Measurements from ENCODE around the gene MSMP.

DNA sequence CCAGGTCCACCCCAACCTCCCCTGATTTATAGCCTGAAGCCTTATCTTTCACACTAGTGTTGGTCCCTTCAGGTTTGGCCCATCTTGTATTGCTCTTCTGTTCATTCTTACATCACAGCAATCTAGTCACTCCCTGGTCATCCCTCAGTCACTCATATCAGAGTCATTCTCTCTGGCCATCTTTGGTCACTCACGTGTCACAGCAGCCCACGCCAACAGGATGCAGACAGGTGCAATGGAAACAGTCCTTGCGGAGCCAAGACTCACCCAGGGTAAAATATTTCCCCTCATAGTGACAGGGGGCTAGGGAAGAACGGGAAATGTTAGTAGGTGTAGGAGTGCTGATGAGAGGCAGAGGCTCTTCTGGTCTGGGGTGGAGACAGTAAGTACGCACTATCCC is 610 bp downstream of the MSMP start:
- TF ChIP-seq GATA2 (IDR thresholded peaks at IDR 0.05; ENCODE audit: insufficient read depth, insufficient read length, low read depth, low read length) (no peak), MYC (IDR thresholded peaks at IDR 0.05; ENCODE audit: low read depth, low read length) (no peak), JUN (IDR thresholded peaks at IDR 0.05; ENCODE audit: borderline replicate concordance, insufficient read depth, insufficient read length, low read depth) (no peak), POLR2A (IDR thresholded peaks at IDR 0.05; ENCODE audit: low read depth, low read length) (no peak), FOS (IDR thresholded peaks at IDR 0.05; ENCODE audit: borderline replicate concordance, insufficient read depth, low read length) (no peak)
- TF ChIP-seq, protein P1, sequence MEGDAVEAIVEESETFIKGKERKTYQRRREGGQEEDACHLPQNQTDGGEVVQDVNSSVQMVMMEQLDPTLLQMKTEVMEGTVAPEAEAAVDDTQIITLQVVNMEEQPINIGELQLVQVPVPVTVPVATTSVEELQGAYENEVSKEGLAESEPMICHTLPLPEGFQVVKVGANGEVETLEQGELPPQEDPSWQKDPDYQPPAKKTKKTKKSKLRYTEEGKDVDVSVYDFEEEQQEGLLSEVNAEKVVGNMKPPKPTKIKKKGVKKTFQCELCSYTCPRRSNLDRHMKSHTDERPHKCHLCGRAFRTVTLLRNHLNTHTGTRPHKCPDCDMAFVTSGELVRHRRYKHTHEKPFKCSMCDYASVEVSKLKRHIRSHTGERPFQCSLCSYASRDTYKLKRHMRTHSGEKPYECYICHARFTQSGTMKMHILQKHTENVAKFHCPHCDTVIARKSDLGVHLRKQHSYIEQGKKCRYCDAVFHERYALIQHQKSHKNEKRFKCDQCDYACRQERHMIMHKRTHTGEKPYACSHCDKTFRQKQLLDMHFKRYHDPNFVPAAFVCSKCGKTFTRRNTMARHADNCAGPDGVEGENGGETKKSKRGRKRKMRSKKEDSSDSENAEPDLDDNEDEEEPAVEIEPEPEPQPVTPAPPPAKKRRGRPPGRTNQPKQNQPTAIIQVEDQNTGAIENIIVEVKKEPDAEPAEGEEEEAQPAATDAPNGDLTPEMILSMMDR (IDR thresholded peaks at IDR 0.05; ENCODE audit: extremely low read depth in 1 of 2, insufficient read depth in 1 of 2, low read depth in 1 of 2, low read length in 2 of 2) = no peak
- TF ChIP-seq, protein P2, sequence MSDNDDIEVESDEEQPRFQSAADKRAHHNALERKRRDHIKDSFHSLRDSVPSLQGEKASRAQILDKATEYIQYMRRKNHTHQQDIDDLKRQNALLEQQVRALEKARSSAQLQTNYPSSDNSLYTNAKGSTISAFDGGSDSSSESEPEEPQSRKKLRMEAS (IDR thresholded peaks at IDR 0.05; ENCODE audit: insufficient read depth, insufficient read length) = no peak
